HG02884 (cell line): ENCODE measurements around the gene PRIM1.
A peak's percentile ranks its signal among the peaks of the same experiment; 100 is the strongest.
"Not testable (repeated sequence)": the region's sequence is repeated elsewhere in the genome, so short reads cannot be mapped to it uniquely, and the experiment has no call there.

ENCODE experiments used
- ATAC-seq: cut with Tn5 transposase; IDR thresholded peaks from one replicate; pipeline ENCODE4 v1.9.1; 2021; ENCODE audit warnings: mild to moderate bottlenecking, moderate library complexity; ENCODE audit not compliant: unreplicated experiment

Gene PRIM1

GRCh38 chr12:56718636-56719035 lies 33.5 kb downstream of the PRIM1 start:
- ATAC-seq, result no peak

GRCh38 chr12:56718149-56718548 lies 34.0 kb downstream of the PRIM1 start:
- no peak for ATAC-seq

DNA sequence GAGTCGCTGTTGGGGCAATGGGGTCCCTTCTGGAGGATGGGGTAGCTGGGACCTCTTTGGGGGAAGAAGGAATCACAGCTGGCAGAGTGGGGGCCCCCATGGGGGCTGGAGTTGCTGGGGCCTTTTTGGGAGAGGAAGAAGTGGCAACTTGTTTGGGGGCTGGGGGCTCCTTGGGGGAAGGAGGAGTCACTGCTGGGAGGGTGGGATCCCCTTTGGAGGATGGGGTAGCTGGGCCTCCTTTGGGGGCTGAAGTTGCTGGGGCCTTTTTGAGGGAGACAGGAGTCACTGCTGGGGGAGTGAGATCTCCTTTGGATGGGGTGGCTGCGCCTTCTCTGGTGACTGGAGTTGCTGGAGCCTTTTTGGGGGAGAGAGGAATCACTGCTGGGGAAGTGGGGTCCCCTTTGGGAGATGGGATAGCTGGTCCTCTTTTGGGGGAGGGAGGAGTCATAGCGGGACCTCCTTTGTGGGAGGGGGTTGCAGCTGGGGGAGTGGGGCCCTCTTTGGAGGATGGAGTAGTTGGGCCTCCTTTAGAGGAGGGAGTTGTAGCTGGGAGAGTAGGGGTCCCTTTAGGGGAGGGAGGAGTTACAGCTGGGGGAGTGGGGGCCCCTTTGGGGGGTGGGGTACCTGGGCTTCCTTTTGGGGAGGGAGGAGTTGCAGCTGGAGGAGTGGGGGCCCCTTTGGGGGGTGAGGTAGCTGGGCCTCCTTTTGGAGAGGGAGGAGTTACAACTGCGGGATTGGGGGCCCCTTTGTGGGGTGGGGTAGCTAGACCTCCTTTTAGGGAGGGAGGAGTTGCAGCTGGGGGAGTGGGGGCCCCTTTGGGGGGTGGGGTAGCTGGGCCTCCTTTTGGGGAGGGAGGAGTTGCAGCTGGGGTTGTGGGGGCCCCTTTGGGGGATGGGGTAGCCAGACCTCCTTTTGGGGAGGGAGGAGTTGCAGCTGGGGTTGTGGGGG lies 34.9 kb downstream of the PRIM1 start:
- ATAC-seq, result no peak

DNA sequence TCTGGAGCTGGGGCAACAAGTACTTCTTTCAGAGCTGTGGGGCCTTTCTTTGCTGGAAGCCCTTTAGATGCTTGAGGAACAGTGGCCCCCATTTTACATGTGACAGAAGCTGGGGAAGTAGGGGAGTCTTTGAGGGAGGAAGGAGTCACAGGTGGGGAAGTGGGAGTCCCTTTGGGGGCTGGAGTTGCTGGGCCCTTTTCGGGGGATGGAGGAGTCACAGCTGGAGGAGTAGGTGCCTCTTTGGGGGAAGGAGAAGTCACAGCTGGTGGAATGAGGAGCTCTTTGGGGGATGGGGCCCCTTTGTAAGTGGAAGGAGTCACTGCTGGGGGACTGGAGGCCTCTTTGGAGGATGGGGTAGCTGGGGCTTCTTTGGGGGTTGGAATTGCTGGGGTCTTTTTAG lies 35.7 kb downstream of the PRIM1 start:
- ATAC-seq, result no peak

- ATAC-seq, result no peak
Measured at GRCh38 chr12:56715798-56716197, 36.3 kb downstream of the PRIM1 start.

DNA sequence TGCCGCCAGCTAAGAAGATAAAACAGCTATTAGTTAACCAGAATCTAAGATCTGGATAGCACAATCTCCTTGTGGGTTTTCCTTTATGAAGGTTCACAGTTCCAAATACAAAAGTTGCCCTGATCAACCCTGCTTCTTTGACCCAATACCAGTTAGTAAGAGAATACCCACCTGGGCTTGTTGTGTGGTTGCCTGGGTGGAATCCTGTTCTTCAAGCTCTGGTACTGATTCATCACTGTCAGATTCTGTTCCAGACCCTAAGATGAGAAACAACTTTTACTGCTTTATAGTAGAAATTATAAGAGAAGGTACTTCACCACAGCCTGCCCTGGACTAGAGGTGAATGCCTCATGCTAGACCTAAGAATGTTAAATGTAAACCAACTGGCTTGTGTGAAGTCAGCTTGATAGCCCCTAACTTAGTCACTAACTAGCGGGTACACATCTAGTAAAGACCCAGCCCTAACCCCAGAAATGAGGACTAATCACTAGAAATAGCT lies 37.6 kb downstream of the PRIM1 start:
- ATAC-seq, result no peak

- ATAC-seq, result no peak
Measured at GRCh38 chr12:56713345-56713744, 38.8 kb downstream of the PRIM1 start.

- ATAC-seq, result no peak
Measured at GRCh38 chr12:56709759-56710376, 42.3 kb downstream of the PRIM1 start.

DNA sequence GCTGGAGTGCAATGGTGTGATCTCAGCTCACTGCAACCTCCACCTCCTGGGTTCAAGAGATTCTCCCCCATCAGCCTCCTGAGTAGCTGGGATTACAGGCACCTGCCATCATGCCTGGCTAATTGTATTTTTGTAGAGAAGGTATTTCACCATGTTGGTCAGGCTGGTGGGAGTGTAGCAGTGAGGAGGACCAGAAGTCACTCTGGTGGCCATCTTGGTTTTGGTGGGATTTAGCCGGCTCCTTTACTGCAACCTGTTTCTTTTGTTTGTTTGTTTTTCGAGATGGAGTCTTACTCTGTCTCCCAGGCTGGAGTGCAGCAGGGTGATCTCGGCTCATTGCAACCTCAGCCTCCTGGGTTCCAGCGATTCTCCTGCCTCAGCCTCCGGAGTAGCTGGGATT lies 47.6 kb downstream of the PRIM1 start:
- ATAC-seq, result not testable (repeated sequence)

DNA sequence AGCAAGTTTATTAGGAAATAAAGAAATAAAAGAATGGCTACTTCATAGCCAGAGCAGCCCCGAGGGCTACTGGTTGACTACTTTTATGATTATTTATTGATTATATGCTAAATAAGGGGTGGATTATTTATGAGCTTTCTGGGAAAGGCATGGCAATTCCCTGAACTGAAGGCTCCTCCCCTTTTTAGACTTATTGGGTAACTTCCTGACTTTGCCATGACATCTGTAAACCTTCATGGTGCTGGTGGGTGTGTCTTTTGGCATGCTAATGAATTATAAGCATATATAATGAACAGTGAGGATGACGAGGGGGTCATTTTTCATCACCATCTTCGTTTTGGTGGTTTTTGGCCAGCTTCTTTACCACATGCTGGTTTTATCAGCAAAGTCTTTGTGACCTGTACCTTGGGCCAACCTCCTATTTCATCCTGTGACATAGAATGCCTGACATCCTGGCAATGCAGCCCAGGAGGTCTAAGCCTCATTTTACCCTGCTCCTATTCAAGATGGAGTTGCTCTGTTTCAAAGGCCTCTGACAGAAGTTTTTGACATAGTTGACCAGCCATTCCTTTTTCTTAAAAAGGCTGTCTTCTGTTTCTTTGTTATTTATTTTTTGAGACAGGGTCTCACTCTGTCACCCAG lies 53.0 kb downstream of the PRIM1 start:
- no peak for ATAC-seq

GRCh38 chr12:56695327-56696101 lies 56.6 kb downstream of the PRIM1 start:
- ATAC-seq, result no peak

DNA sequence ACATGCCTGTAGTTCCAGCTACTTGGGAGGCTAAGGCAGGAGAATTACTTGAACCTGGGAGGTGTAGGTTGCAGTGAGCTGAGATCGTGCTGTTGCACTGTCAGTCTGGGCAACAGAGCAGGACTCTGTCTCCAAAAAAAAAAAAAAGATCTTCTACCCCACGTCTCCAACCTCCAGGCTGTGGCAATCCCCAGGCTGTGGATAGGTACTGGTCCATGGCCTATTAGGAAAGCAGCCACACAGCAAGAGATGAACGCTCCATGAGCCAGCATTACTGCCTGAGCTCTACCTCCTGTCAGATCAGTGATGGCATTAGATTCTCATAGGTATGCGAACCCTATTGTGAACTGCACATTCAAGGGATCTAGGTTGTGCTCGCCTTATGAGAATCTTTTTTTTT lies 58.0 kb downstream of the PRIM1 start:
- ATAC-seq, result no peak

DNA sequence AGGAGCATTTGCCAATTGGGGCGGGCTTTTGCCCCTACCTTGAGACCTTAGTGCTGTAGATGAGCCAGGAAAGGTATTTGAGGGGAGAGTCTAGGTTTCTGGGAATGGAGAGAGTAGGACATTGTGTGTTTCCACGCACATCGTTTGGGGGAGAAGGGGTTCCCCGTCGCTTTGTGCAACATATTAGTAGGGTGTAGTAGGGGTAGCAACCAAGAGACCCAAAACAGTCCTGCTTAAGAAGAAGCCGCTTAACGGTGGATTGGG lies 63.3 kb downstream of the PRIM1 start:
- ATAC-seq, result no peak

GRCh38 chr12:56688129-56688845 lies 63.8 kb downstream of the PRIM1 start, which contains the start of gene PTGES3:
Gene PTGES3, minus strand, starts transcription at chr12:56688284. Its CDS starts 285 bp downstream, at chr12:56687999.
- ATAC-seq, result peak; percentile 61

DNA sequence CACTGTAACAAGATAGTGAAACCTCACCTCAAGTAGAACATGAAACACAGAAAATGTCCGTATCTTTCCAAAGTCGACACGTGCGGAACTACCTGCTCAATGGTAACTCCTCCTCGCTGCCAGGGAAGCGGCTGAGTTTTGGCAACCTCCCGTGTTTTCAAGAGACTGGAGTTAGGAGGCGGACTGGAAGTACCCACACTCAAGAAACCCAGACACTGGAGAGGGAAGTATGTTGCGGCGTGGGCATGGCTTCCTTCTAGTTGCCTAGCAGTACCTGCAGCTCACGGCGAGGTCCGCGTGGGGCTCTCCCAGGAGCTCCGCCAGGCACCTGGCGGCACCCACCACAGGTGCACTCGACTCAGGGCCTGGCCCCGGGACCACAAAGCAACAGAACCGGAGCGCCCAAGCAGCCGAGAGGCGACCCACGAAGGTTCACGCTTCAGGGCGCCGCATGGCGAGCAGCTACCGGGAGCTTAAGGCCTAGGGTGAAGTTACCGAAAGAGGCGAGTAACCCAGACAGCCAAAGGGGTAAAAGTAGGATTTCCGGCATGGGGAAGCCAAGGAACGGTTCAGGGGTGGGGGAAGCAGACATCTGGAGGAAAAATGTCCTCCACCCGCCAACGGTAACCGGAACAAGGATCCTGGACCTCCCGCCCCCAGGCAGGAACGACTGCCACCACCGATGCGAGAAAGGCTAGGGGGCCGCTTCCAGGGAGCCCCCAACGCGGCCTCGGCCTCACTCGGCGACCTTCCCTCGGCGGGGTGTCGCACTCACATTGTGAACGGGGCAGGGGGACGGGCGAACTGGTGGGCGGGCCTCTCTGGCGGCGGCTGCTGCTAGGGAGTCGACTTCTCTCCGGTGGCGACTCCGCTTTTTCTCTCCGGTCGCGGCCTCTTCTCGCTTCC lies 64.6 kb downstream of the PRIM1 start:
- ATAC-seq, result no peak

DNA sequence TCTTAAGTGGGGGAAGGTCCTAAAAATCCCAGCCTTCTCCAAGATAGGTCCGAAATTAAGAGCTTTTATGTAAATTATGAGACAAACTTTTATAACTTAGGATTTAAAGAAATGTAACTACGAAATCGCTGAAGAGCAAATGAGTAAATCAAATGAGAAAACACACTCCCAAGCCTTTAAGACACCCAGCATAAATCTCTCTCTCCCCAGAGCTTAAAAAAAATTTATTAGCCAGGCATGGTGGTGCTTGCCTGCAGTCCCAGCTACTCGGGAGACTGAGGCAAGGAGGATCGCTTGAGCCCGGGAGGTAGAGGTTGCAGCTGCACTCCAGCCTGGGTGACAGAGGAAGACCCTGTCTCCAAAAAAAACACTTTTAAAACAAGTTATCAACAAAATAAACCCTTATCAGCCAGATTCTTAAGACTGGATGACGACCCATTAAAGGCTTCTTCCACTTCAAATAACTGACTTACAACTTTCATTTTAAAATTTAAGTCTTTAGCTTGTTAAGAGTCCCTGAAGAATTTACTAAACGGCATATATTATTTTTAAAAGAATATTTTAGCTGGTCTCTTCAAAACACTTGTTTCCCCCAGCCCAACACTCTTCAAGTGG lies 67.3 kb downstream of the PRIM1 start:
- no peak for ATAC-seq

GRCh38 chr12:56682323-56682722 lies 69.8 kb downstream of the PRIM1 start:
- no peak for ATAC-seq
